GM21825 (cell line): ENCODE data around the gene KLHL40.

Source experiments
- ATAC-seq: cut with Tn5 transposase; IDR thresholded peaks from one replicate; pipeline ENCODE4 v1.9.1; 2021; ENCODE audit warnings: mild to moderate bottlenecking, moderate library complexity; ENCODE audit not compliant: unreplicated experiment

The KLHL40 gene, protein sequence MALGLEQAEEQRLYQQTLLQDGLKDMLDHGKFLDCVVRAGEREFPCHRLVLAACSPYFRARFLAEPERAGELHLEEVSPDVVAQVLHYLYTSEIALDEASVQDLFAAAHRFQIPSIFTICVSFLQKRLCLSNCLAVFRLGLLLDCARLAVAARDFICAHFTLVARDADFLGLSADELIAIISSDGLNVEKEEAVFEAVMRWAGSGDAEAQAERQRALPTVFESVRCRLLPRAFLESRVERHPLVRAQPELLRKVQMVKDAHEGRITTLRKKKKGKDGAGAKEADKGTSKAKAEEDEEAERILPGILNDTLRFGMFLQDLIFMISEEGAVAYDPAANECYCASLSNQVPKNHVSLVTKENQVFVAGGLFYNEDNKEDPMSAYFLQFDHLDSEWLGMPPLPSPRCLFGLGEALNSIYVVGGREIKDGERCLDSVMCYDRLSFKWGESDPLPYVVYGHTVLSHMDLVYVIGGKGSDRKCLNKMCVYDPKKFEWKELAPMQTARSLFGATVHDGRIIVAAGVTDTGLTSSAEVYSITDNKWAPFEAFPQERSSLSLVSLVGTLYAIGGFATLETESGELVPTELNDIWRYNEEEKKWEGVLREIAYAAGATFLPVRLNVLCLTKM

DNA sequence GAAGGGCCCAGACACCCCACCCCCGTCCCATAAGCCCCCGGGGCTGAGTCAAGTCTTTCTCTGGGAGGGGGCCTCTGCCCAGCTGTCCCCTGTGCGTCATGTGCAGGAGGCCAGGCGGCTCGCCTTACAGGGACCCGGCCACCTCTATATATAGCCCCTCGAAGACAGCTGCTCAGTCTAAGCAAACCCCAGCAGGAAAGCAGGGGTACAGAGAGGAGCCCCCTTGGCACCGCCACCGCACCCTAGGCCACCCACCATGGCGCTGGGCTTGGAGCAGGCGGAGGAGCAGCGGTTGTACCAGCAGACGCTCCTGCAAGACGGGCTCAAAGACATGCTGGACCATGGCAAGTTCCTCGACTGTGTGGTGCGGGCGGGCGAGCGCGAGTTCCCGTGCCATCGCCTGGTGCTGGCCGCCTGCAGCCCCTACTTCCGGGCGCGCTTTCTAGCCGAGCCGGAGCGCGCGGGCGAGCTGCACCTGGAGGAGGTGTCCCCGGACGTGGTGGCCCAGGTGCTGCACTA, at the start of gene KLHL40:
Gene KLHL40 (plus strand): TSS at position 175 of the 519 bp plus-strand sequence. CDS start 82 bp downstream, at position 257.
- ATAC-seq, result no peak

- ATAC-seq, result no peak
Measured at GRCh38 chr3:42637001-42637400, 48.3 kb upstream of the KLHL40 start.

GRCh38 chr3:42638339-42638842, 46.9 kb upstream of the KLHL40 start:
- no peak for ATAC-seq

GRCh38 chr3:42639192-42639591, 46.1 kb upstream of the KLHL40 start:
- no peak for ATAC-seq

- ATAC-seq, result no peak
Measured at GRCh38 chr3:42640129-42640528, 45.2 kb upstream of the KLHL40 start.

GRCh38 chr3:42640771-42641370, 44.5 kb upstream of the KLHL40 start:
- ATAC-seq, result no peak

- no peak for ATAC-seq
Measured at GRCh38 chr3:42647821-42648459, 37.4 kb upstream of the KLHL40 start.

GRCh38 chr3:42649006-42649405, 36.3 kb upstream of the KLHL40 start:
- no peak for ATAC-seq

- ATAC-seq, result no peak
Measured at GRCh38 chr3:42649783-42650182, 35.6 kb upstream of the KLHL40 start.

GRCh38 chr3:42651248-42652091, 33.9 kb upstream of the KLHL40 start:
- no peak for ATAC-seq

- peak; percentile 17 for ATAC-seq
Measured at GRCh38 chr3:42652251-42652610, 33.1 kb upstream of the KLHL40 start.

- ATAC-seq, result peak; percentile 70
Measured at GRCh38 chr3:42652611-42653302, 32.6 kb upstream of the KLHL40 start.

GRCh38 chr3:42653303-42653559, 32.1 kb upstream of the KLHL40 start:
- no peak for ATAC-seq

DNA sequence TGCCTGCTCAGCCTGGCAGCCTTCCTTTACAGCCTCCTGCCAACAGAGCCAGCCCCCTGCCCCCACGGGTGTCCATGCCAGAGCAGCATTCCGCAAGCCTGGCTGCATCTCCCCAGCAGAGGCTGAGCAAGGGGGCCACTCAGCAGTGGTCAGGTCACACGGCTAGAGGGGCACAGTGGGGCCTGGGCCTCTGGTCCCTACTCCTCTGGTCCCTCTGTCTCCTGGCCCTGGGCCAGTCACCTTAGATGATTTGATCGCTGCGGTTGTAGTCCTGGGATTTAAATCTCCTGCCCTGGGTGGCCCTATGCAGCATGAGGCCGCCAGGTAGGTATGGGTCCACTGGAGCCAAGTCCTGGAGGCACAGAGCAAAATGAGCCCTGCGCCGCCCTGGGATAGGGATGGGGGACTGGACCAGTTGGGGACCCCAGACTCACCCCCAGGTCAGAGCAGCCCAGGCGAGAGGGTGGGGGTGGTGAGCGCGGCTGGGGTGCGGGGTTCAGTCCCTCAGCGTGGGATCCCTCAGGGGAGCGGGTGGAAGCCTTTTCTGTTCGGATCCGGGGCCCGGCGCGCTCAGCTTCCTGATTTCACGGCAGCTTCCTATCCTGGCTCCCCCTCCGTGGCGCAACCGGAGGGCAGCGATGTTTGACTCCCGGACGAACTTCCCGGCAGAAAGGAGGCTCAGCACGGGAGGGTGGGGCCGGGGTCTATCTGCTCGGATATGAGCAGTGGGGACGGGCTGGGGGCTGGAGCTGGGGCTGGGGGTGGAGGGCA, 31.6 kb upstream of the KLHL40 start, which contains the start of gene ZBTB47:
Gene ZBTB47 (plus strand): TSS at position 138 of the 771 bp plus-strand sequence. CDS start 4,659 bp downstream, outside the sequence.
- ATAC-seq, result no peak

- no peak for ATAC-seq
Measured at GRCh38 chr3:42654331-42655201, 30.8 kb upstream of the KLHL40 start.

GRCh38 chr3:42655331-42655888, 29.9 kb upstream of the KLHL40 start:
- no peak for ATAC-seq

DNA sequence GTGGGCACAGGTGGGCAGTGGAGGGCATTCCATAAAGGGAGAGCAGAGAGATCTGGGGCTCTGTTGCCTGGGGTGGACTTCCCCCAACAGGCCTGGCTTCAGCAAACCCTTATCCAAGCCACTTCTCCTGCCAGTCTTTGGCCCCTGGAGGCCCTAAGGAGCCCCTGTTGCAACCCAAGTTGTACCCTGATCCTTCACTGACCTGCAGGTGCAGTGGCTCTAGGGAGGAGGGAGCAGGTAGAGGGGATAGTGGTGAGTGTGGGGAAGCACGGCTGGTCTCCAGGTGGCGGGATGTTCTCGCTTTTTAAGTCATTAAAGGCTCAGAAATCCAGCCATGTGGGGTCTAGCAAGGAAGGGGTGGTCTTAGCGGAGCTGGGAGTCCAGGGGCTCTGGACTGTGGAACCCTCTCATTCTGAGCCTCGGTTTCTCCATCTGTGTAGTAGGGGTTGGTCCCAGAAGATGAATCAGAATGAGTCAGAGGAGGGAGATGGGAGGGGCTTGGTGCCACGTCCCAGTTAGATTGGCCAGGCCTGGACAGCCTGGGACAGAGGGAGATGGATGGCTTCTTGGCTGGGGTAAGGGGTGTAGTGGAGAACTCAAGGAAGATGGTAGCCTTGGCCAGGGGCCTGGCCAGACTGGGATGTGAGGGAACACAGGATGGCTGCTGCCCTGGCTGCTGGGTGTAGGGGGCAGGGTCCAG, 29.2 kb upstream of the KLHL40 start:
- ATAC-seq, result no peak
